H9 (cell line): ENCODE measurements around the gene NEURL2. TPM values are rescaled to one million over a fixed set of nuclear protein-coding genes. Genes with fewer than 3 reads are reported as not detected.
A peak's percentile ranks its signal among the peaks of the same experiment; 100 is the strongest.

Experiments used
- DNase-seq: peaks from one replicate; pipeline ENCODE4 v3.0.0-alpha.2; 2017
- H2AFZ ChIP-seq: one replicate; pipeline ENCODE4 v1.6.1; 2013; ENCODE audit warnings: mild to moderate bottlenecking, low read length, control low read depth, moderate library complexity
- H2AK5ac ChIP-seq: 2 replicates; pipeline ENCODE4 v1.6.1; 2013; ENCODE audit warnings: low read length, control low read depth, mixed read lengths; ENCODE audit not compliant: insufficient read length
- H2BK120ac ChIP-seq: one replicate; pipeline ENCODE4 v1.6.1; 2013; ENCODE audit warnings: low read depth, mild to moderate bottlenecking, low read length, control low read depth, inconsistent platforms; ENCODE audit not compliant: poor library complexity, severe bottlenecking
- H2BK12ac ChIP-seq: 2 replicates; pipeline ENCODE4 v1.6.1; 2013; ENCODE audit warnings: low read length, control low read depth, mixed read lengths, low read depth; ENCODE audit not compliant: insufficient read length
- H2BK15ac ChIP-seq: 2 replicates; pipeline ENCODE4 v1.6.1; 2013; ENCODE audit warnings: low read depth, low read length, control low read depth
- H2BK20ac ChIP-seq: one replicate; pipeline ENCODE4 v1.6.1; 2013; ENCODE audit warnings: low read depth, mild to moderate bottlenecking, low read length, control low read depth, inconsistent platforms; ENCODE audit not compliant: poor library complexity, severe bottlenecking
- H2BK5ac ChIP-seq: 2 replicates; pipeline ENCODE4 v1.6.1; 2013; ENCODE audit warnings: low read length, control low read depth, mixed read lengths; ENCODE audit not compliant: insufficient read length
- H3K14ac ChIP-seq: 2 replicates; pipeline ENCODE4 v1.6.1; 2013; ENCODE audit warnings: low read length, control low read depth; ENCODE audit not compliant: insufficient read depth
- H3K18ac ChIP-seq: 2 replicates; pipeline ENCODE4 v1.6.1; 2013; ENCODE audit warnings: low read depth, mild to moderate bottlenecking, mixed read lengths, low read length, control low read depth; ENCODE audit not compliant: insufficient read length
- H3K23ac ChIP-seq: 2 replicates; pipeline ENCODE4 v1.6.1; 2013; ENCODE audit warnings: low read length, control low read depth, mixed read lengths, low read depth; ENCODE audit not compliant: insufficient read length
- H3K23me2 ChIP-seq: 2 replicates; pipeline ENCODE4 v1.6.1; 2013; ENCODE audit warnings: low read depth, mild to moderate bottlenecking, mixed read lengths, low read length, control low read depth; ENCODE audit not compliant: insufficient read length, poor library complexity, severe bottlenecking
- H3K27ac ChIP-seq: 2 replicates; pipeline ENCODE4 v1.5.1; 2013; ENCODE audit warnings: low read length, control low read depth, mixed read lengths, low read depth; ENCODE audit not compliant: insufficient read length
- H3K27me3 ChIP-seq: 2 replicates; pipeline ENCODE4 v1.6.1; 2013; ENCODE audit warnings: low read length, control low read depth, inconsistent platforms; ENCODE audit not compliant: insufficient read depth
- H3K4ac ChIP-seq: 2 replicates; pipeline ENCODE4 v1.6.1; 2013; ENCODE audit warnings: low read depth, mild to moderate bottlenecking, control low read depth, inconsistent platforms, low read length, moderate library complexity
- H3K4me1 ChIP-seq: 2 replicates; pipeline ENCODE4 v1.6.1; 2013; ENCODE audit warnings: low read length, control low read depth, inconsistent platforms; ENCODE audit not compliant: insufficient read depth
- H3K4me2 ChIP-seq: 2 replicates; pipeline ENCODE4 v1.6.1; 2013; ENCODE audit warnings: low read length, control low read depth, mixed read lengths; ENCODE audit not compliant: insufficient read length, insufficient read depth
- H3K56ac ChIP-seq: 2 replicates; pipeline ENCODE4 v1.6.1; 2013; ENCODE audit warnings: low read depth, mild to moderate bottlenecking, mixed read lengths, low read length, control low read depth; ENCODE audit not compliant: insufficient read length
- H3K79me1 ChIP-seq: 2 replicates; pipeline ENCODE4 v1.6.1; 2013; ENCODE audit warnings: low read depth, mild to moderate bottlenecking, moderate library complexity, low read length, control low read depth, inconsistent platforms; ENCODE audit not compliant: insufficient read depth, poor library complexity, severe bottlenecking
- H3K79me2 ChIP-seq: 2 replicates; pipeline ENCODE4 v1.6.1; 2013; ENCODE audit warnings: low read length, control low read depth, inconsistent platforms; ENCODE audit not compliant: insufficient read depth
- H3K9ac ChIP-seq: 2 replicates; pipeline ENCODE4 v1.6.1; 2013; ENCODE audit warnings: low read length, control low read depth, mixed read lengths; ENCODE audit not compliant: insufficient read length; ENCODE audit errors: extremely low read depth
- H3K9me3 ChIP-seq: one replicate; pipeline ENCODE4 v1.6.1; 2013; ENCODE audit warnings: low read depth, low read length, inconsistent platforms; ENCODE audit not compliant: control insufficient read depth
- H3T11ph ChIP-seq: one replicate; pipeline ENCODE4 v1.6.1; 2013; ENCODE audit warnings: mild to moderate bottlenecking, low read length, control low read depth, inconsistent platforms
- H4K20me1 ChIP-seq: one replicate; pipeline ENCODE4 v1.6.1; 2013; ENCODE audit not compliant: control insufficient read depth, insufficient read length, insufficient read depth
- H4K5ac ChIP-seq: 2 replicates; pipeline ENCODE4 v1.6.1; 2013; ENCODE audit warnings: low read depth, mild to moderate bottlenecking, mixed read lengths, low read length, control low read depth; ENCODE audit not compliant: insufficient read length
- H4K8ac ChIP-seq: replicated peaks from 2 replicates; pipeline ENCODE4 v1.6.1; 2013; ENCODE audit warnings: low read length, control low read depth, mixed read lengths, low read depth; ENCODE audit not compliant: insufficient read length
- H4K91ac ChIP-seq: 2 replicates; pipeline ENCODE4 v1.6.1; 2013; ENCODE audit warnings: low read depth, mild to moderate bottlenecking, moderate library complexity, mixed read lengths, low read length, control low read depth; ENCODE audit not compliant: insufficient read length
- H3K27ac Mint-ChIP-seq, 3 experiments: 2 replicates in 2 of 3; 3 replicates in 1 of 3; pipeline ENCODE4 v1.8.0; 2020 to 2021; ENCODE audit warnings: mixed read lengths in 3 of 3, mild to moderate bottlenecking in 1 of 3, moderate library complexity in 1 of 3
- H3K27me3 Mint-ChIP-seq: 2 replicates; pipeline ENCODE4 v1.8.0; 2021; ENCODE audit warnings: low read depth, mild to moderate bottlenecking, moderate library complexity, mixed read lengths
- H3K36me3 Mint-ChIP-seq, 3 experiments: 2 replicates in 2 of 3; 3 replicates in 1 of 3; pipeline ENCODE4 v1.8.0; 2020 to 2021; ENCODE audit warnings: low read depth in 3 of 3, mixed read lengths in 3 of 3; ENCODE audit not compliant: insufficient read depth in 1 of 3
- H3K4me1 Mint-ChIP-seq, 2 experiments: 2 replicates each; pipeline ENCODE4 v1.8.0; 2020; ENCODE audit warnings: mixed read lengths in 2 of 2
- H3K4me3 Mint-ChIP-seq, 2 experiments: 2 replicates in 1 of 2; 3 replicates in 1 of 2; pipeline ENCODE4 v1.8.0; 2020 to 2021; ENCODE audit warnings: mild to moderate bottlenecking in 2 of 2, mixed read lengths in 2 of 2, moderate library complexity in 1 of 2
- H3K9me3 Mint-ChIP-seq, 2 experiments: 2 replicates in 1 of 2; 3 replicates in 1 of 2; pipeline ENCODE4 v1.8.0; 2020; ENCODE audit warnings: mild to moderate bottlenecking in 2 of 2, mixed read lengths in 2 of 2, moderate library complexity in 1 of 2
- WGBS: extraction: QIAGEN DNeasy Blood & Tissue Kit; methylation state at CpG from one replicate; pipeline ENCODE4 v1.1.7; 2013; ENCODE audit warnings: missing lambda C conversion rate, low lambda C conversion rate, mixed read lengths; ENCODE audit not compliant: insufficient read length; ENCODE audit errors: extremely low coverage; 5-methylcytosine and 5-hydroxymethylcytosine counted together
- total RNA-seq: library from RNA; stranded (reverse); gene quantifications from 2 replicates; pipeline ENCODE4 v1.2.1, GENCODE V29; 2021
- TF ChIP-seq, protein P1 (sequence below): fragments of 200-600 bp; sonication (generic); conservative IDR thresholded peaks from 3 replicates; pipeline ENCODE4 v1.8.0; 2021; ENCODE audit warnings: antibody characterized with exemption, mild to moderate bottlenecking

The NEURL2 gene
- total RNA-seq, 1 experiment from 2014 or later, result 5.4 TPM

DNA sequence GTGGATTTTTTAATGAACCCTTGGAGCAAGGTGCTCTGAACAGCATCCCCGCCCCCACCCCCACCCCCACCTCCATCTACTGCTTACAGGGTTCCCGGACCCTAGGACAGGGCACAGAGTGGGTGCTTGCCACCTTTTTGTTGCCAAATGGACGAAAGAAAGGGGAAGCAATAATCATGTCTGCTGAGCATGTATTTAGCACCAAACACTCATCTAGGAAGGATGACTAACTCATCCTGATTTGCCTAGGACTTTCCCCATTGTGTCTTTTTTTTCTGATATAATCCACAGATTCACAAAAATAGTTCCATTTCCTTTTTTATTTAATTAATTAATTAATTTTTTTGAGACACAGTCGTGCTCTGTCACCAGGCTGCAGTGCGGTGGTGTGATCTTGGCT lies 22.1 kb upstream of the NEURL2 start:
- H3K27ac ChIP-seq, result no peak overlapping the region
- H3K27me3 ChIP-seq, result no peaks in the 10 kb centered on the region
- no peak overlapping the region for H3K18ac ChIP-seq
- no peak overlapping the region for H4K5ac ChIP-seq
- no peak overlapping the region for H4K91ac ChIP-seq
- no peak overlapping the region for H2BK15ac ChIP-seq
- no peak overlapping the region for H3K14ac ChIP-seq
- H3K56ac ChIP-seq, result no peak overlapping the region
- TF ChIP-seq, protein P1, sequence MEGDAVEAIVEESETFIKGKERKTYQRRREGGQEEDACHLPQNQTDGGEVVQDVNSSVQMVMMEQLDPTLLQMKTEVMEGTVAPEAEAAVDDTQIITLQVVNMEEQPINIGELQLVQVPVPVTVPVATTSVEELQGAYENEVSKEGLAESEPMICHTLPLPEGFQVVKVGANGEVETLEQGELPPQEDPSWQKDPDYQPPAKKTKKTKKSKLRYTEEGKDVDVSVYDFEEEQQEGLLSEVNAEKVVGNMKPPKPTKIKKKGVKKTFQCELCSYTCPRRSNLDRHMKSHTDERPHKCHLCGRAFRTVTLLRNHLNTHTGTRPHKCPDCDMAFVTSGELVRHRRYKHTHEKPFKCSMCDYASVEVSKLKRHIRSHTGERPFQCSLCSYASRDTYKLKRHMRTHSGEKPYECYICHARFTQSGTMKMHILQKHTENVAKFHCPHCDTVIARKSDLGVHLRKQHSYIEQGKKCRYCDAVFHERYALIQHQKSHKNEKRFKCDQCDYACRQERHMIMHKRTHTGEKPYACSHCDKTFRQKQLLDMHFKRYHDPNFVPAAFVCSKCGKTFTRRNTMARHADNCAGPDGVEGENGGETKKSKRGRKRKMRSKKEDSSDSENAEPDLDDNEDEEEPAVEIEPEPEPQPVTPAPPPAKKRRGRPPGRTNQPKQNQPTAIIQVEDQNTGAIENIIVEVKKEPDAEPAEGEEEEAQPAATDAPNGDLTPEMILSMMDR, result no peak
- H2BK120ac ChIP-seq, result no peak overlapping the region
- H2BK12ac ChIP-seq, result no peak overlapping the region
- no peak overlapping the region for H3K23ac ChIP-seq
- no peaks in the 10 kb centered on the region for H4K20me1 ChIP-seq
- peaks cover 16% of the 10 kb centered on the region for H3K23me2 ChIP-seq
- H2AFZ ChIP-seq, result no peak overlapping the region
- H3K79me2 ChIP-seq, result no peaks in the 10 kb centered on the region
- H2BK5ac ChIP-seq, result no peak overlapping the region
- H4K8ac ChIP-seq, result no peak overlapping the region
- H3K4me3 Mint-ChIP-seq, result peak overlapping the region in 1 of 2 experiments; percentile 46; a peak in 1 of 5 replicates
- no peak for DNase-seq
- no peak overlapping the region for H2AK5ac ChIP-seq
- no peaks in the 10 kb centered on the region for H3K4me1 ChIP-seq
- no peak overlapping the region for H3K4me2 ChIP-seq
- no peak overlapping the region for H3K4ac ChIP-seq
- WGBS, result no CpG with 5 or more reads among the region's 5 CpGs
- H3K9me3 ChIP-seq, result no peaks in the 10 kb centered on the region
- H3K27me3 Mint-ChIP-seq, result no peaks in the 10 kb centered on the region; the same call in 1 of the 2 replicates
- H3K27ac Mint-ChIP-seq, result no peak overlapping the region
- peaks cover 6 to 16% of the 10 kb centered on the region in 2 experiments for H3K4me1 Mint-ChIP-seq
- no peak overlapping the region for H3K9ac ChIP-seq
- H3K79me1 ChIP-seq, result no peaks in the 10 kb centered on the region
- no peaks in the 10 kb centered on the region for H3K9me3 Mint-ChIP-seq
- peaks cover 8 to 15% (median 14%) of the 10 kb centered on the region in 3 experiments; a peak in 6 of 7 replicates for H3K36me3 Mint-ChIP-seq
- no peak overlapping the region for H2BK20ac ChIP-seq
- H3T11ph ChIP-seq, result no peak overlapping the region
